B cell (primary cell): ENCODE results near the gene TTF2. TPM values are rescaled to one million over a fixed set of nuclear protein-coding genes. Genes with fewer than 3 reads are reported as not detected.

Experiments
- ATAC-seq: fragments of 200-7000 bp; cut with Tn5 transposase; one replicate; pipeline ENCODE4 v1.10.0; 2021; ENCODE audit warnings: low read depth, mild to moderate bottlenecking, moderate number of reproducible peaks, moderate library complexity
- CTCF ChIA-PET: fragments of 350-600 bp; sonication (Branson Sonifier 250); formaldehyde crosslinking; loops from one replicate; lab custom pipeline; 2021; ENCODE audit warnings: antibody characterized with exemption, inconsistent platforms; lab: Charles Lee
- POLR2A ChIA-PET: fragments of 350-600 bp; sonication (Branson Sonifier 250); formaldehyde crosslinking; loops from one replicate; lab custom pipeline; 2021; ENCODE audit warnings: antibody characterized with exemption; lab: Charles Lee
- DNase-seq: peaks from one replicate; pipeline ENCODE4 v3.0.0; 2013
- H2AFZ ChIP-seq: 2 replicates; pipeline ENCODE4 v1.6.1; 2012; ENCODE audit warnings: mild to moderate bottlenecking, low read depth, low read length; ENCODE audit not compliant: insufficient read depth, poor library complexity, severe bottlenecking
- H3K27ac ChIP-seq, 2 donors: 1 replicate in 1 of 2; 2 replicates in 1 of 2; pipeline ENCODE4 v1.5.1; 2012 to 2013; ENCODE audit warnings: low read length in 2 of 2, mild to moderate bottlenecking in 2 of 2, moderate library complexity in 1 of 2
- H3K27me3 ChIP-seq, 4 experiments: fragments of 200-600 bp in 1 of 4; sonication (generic) in 1 of 4; replicated peaks in 1 of 4; 1 replicate in 2 of 4; 2 replicates in 2 of 4; pipeline versions ENCODE4 v1.6.1 to v1.7.0; 2013 to 2016; ENCODE audit warnings: low read length in 3 of 4, mild to moderate bottlenecking in 2 of 4, mixed read lengths in 1 of 4, moderate library complexity in 1 of 4; ENCODE audit not compliant: insufficient read depth in 4 of 4, control insufficient read depth in 3 of 4; ENCODE audit errors: control extremely low read depth in 1 of 4
- H3K36me3 ChIP-seq, 2 experiments: replicated peaks in 1 of 2; 1 replicate in 1 of 2; 2 replicates in 1 of 2; pipeline versions ENCODE4 v1.6.1 to v1.7.1; 2013; ENCODE audit warnings: low read length in 1 of 2; ENCODE audit not compliant: insufficient read depth in 2 of 2, control insufficient read depth in 1 of 2; ENCODE audit errors: control extremely low read depth in 1 of 2, extremely low read depth in 1 of 2
- H3K4me1 ChIP-seq, 2 donors: fragments of 200-600 bp in 1 of 2; sonication (generic) in 1 of 2; 1 replicate in 1 of 2; 2 replicates in 1 of 2; pipeline versions ENCODE4 v1.5.1 to v1.6.1; 2013 to 2017; ENCODE audit warnings: low read length in 2 of 2; ENCODE audit not compliant: control insufficient read depth in 2 of 2, insufficient read depth in 2 of 2
- H3K4me2 ChIP-seq: replicated peaks from 2 replicates; pipeline ENCODE3; 2012; ENCODE audit warnings: mild to moderate bottlenecking, low read depth, low read length; ENCODE audit not compliant: poor library complexity, severe bottlenecking
- H3K4me3 ChIP-seq, 5 experiments: fragments of 200-600 bp in 1 of 5; sonication (generic) in 1 of 5; 1 replicate in 3 of 5; 2 replicates in 2 of 5; pipeline versions ENCODE4 v1.5.1 to v1.7.0; 2011 to 2016; ENCODE audit warnings: low read length in 4 of 5, mild to moderate bottlenecking in 4 of 5, low read depth in 2 of 5, control low read depth in 1 of 5, moderate library complexity in 1 of 5; ENCODE audit not compliant: insufficient read depth in 1 of 5; ENCODE audit errors: control extremely low read depth in 1 of 5, extremely low read depth in 1 of 5
- H3K79me2 ChIP-seq: fragments of 200-600 bp; sonication (generic); one replicate; pipeline ENCODE4 v1.6.0; 2016; ENCODE audit warnings: low read length; ENCODE audit not compliant: control insufficient read depth, insufficient read depth
- H3K9ac ChIP-seq: fragments of 200-600 bp; sonication (generic); 2 replicates; pipeline ENCODE4 v1.6.1; 2017; ENCODE audit warnings: mild to moderate bottlenecking, low read length, moderate library complexity
- H3K9me3 ChIP-seq, 3 donors: one replicate each; pipeline versions ENCODE4 v1.6.1 to v1.7.1; 2013; ENCODE audit warnings: low read length in 2 of 3; ENCODE audit not compliant: control insufficient read depth in 2 of 3, insufficient read depth in 1 of 3; ENCODE audit errors: control extremely low read depth in 1 of 3
- H4K20me1 ChIP-seq: 2 replicates; pipeline ENCODE4 v1.6.0; 2012; ENCODE audit warnings: mild to moderate bottlenecking, low read length; ENCODE audit not compliant: insufficient read depth, control insufficient read depth, poor library complexity, severe bottlenecking
- H3K27ac Mint-ChIP-seq: one replicate; pipeline ENCODE4 v1.8.0; 2021; ENCODE audit warnings: mixed read lengths
- H3K27me3 Mint-ChIP-seq: one replicate; pipeline ENCODE4 v1.8.0; 2021; ENCODE audit warnings: mixed read lengths
- H3K4me1 Mint-ChIP-seq: one replicate; pipeline ENCODE4 v1.8.0; 2021; ENCODE audit warnings: mixed read lengths
- H3K4me3 Mint-ChIP-seq: one replicate; pipeline ENCODE4 v1.8.0; 2021; ENCODE audit warnings: mixed read lengths
- H3K9me3 Mint-ChIP-seq: one replicate; pipeline ENCODE4 v1.8.0; 2022; ENCODE audit warnings: mixed read lengths; ENCODE audit not compliant: insufficient read depth
- CTCF ChIP-seq: fragments of 200-600 bp; IDR thresholded peaks from one replicate; pipeline ENCODE4 v1.8.0; 2022; ENCODE audit warnings: antibody characterized with exemption, mild to moderate bottlenecking
- EZH2 ChIP-seq: IDR thresholded peaks from 2 replicates; pipeline ENCODE4 v1.6.1; 2012; ENCODE audit warnings: borderline replicate concordance, low read depth, mild to moderate bottlenecking, moderate library complexity, low read length; ENCODE audit not compliant: insufficient read depth, poor library complexity, severe bottlenecking
- WGBS: methylation state at CpG from one replicate; pipeline ENCODE4 v1.1.5; 2013; ENCODE audit warnings: missing lambda C conversion rate; ENCODE audit not compliant: insufficient coverage; 5-methylcytosine and 5-hydroxymethylcytosine counted together
- intact Hi-C: fragments of 100-400 bp; cut with micrococcal nuclease; formaldehyde crosslinking; loops from one replicate; pipeline ENCODE4 v1.10.0; 2022
- polyA plus RNA-seq: library from polyadenylated mRNA; depleted of rRNA; stranded (reverse); fragments of >200 nt; gene quantifications from 2 replicates; pipeline ENCODE4 v1.2.3, GENCODE V29; 2012
- total RNA-seq, 2 donors: library from RNA; stranded (reverse); fragments of 120-200 nt in 1 of 2; gene quantifications; 1 replicate in 1 of 2; 2 replicates in 1 of 2; pipeline versions ENCODE4 v1.2.3 to v1.2.4, GENCODE V29; 2013 to 2022

Gene TTF2
- total and polyA plus RNA-seq, 2 donors (not counting 1 experiment from before 2014, with no cell fraction given) = 11.3 to 28.9 TPM

- peak within 1 kb of the TSS; percentile 69 for H3K27ac Mint-ChIP-seq
- DNase-seq = peak; percentile 88
- no peaks in the 10 kb centered on the region for H3K36me3 ChIP-seq
- H3K4me1 Mint-ChIP-seq = peaks cover 7% of the 10 kb centered on the region
- H3K79me2 ChIP-seq = no peaks in the 10 kb centered on the region
- H3K4me3 Mint-ChIP-seq = peak within 1 kb of the TSS; percentile 92
- H4K20me1 ChIP-seq = no peaks in the 10 kb centered on the region
- peak within 1 kb of the TSS; percentile 72 to 88 (median 80) for H3K4me3 ChIP-seq
- H3K27ac ChIP-seq = peak within 1 kb of the TSS in 1 of 2 donors; percentile 32
- under 1% methylated on average over 71 of the region's 71 CpGs for WGBS
- ChIA-PET CTCF (interaction anchor here (0.9 to 1.3 kb wide), 5 partner anchors 11 to 62 kb away, joined by 3 read pairs; partner anchors contain the start of gene TTF2), POLR2A (no interaction called here)
- peaks cover 0 to 13% (median 3%) of the 10 kb centered on the region in 4 experiments for H3K27me3 ChIP-seq
- H2AFZ ChIP-seq = peak within 1 kb of the TSS; percentile 94
- peak; percentile 87 for ATAC-seq
- H3K9ac ChIP-seq = peak within 1 kb of the TSS; percentile 82
- H3K4me1 ChIP-seq = peaks cover 9 to 15% of the 10 kb centered on the region in 2 donors
- H3K4me2 ChIP-seq = peak within 1 kb of the TSS; percentile 85
- peaks cover 3% of the 10 kb centered on the region for H3K27me3 Mint-ChIP-seq
- no peaks in the 10 kb centered on the region for H3K9me3 ChIP-seq
- TF ChIP-seq CTCF (peak; percentile 72), EZH2 (no peak)
- H3K9me3 Mint-ChIP-seq = no peaks in the 10 kb centered on the region
- intact Hi-C loops = loop anchor here (1.0 to 10.0 kb wide), 7 partner anchors 61 to 987 kb away; partner anchors contain the start of genes GDAP2, MAN1A2, TTF2 and WDR3
Observed at GRCh38 chr1:117121589-117122329, 61.6 kb downstream of the TTF2 start, which contains the start of gene TRIM45. TSS of gene TRIM45 (minus strand) at chr1:117121749. CDS start at chr1:117121201, 548 bp downstream.
